H9 (cell line): Measurements from ENCODE around the gene GPR82. TPM values are rescaled to one million over a fixed set of nuclear protein-coding genes. Genes with fewer than 3 reads are reported as not detected.

ENCODE experiments used
- DNase-seq: peaks from one replicate; pipeline ENCODE4 v3.0.0-alpha.2; 2017
- H2AFZ ChIP-seq: one replicate; pipeline ENCODE4 v1.6.1; 2013; ENCODE audit warnings: mild to moderate bottlenecking, low read length, control low read depth, moderate library complexity
- H2AK5ac ChIP-seq: 2 replicates; pipeline ENCODE4 v1.6.1; 2013; ENCODE audit warnings: low read length, control low read depth, mixed read lengths; ENCODE audit not compliant: insufficient read length
- H2BK120ac ChIP-seq: one replicate; pipeline ENCODE4 v1.6.1; 2013; ENCODE audit warnings: low read depth, mild to moderate bottlenecking, low read length, control low read depth, inconsistent platforms; ENCODE audit not compliant: poor library complexity, severe bottlenecking
- H2BK12ac ChIP-seq: 2 replicates; pipeline ENCODE4 v1.6.1; 2013; ENCODE audit warnings: low read length, control low read depth, mixed read lengths, low read depth; ENCODE audit not compliant: insufficient read length
- H2BK15ac ChIP-seq: 2 replicates; pipeline ENCODE4 v1.6.1; 2013; ENCODE audit warnings: low read depth, low read length, control low read depth
- H2BK20ac ChIP-seq: one replicate; pipeline ENCODE4 v1.6.1; 2013; ENCODE audit warnings: low read depth, mild to moderate bottlenecking, low read length, control low read depth, inconsistent platforms; ENCODE audit not compliant: poor library complexity, severe bottlenecking
- H2BK5ac ChIP-seq: 2 replicates; pipeline ENCODE4 v1.6.1; 2013; ENCODE audit warnings: low read length, control low read depth, mixed read lengths; ENCODE audit not compliant: insufficient read length
- H3K14ac ChIP-seq: 2 replicates; pipeline ENCODE4 v1.6.1; 2013; ENCODE audit warnings: low read length, control low read depth; ENCODE audit not compliant: insufficient read depth
- H3K18ac ChIP-seq: 2 replicates; pipeline ENCODE4 v1.6.1; 2013; ENCODE audit warnings: low read depth, mild to moderate bottlenecking, mixed read lengths, low read length, control low read depth; ENCODE audit not compliant: insufficient read length
- H3K23ac ChIP-seq: 2 replicates; pipeline ENCODE4 v1.6.1; 2013; ENCODE audit warnings: low read length, control low read depth, mixed read lengths, low read depth; ENCODE audit not compliant: insufficient read length
- H3K23me2 ChIP-seq: 2 replicates; pipeline ENCODE4 v1.6.1; 2013; ENCODE audit warnings: low read depth, mild to moderate bottlenecking, mixed read lengths, low read length, control low read depth; ENCODE audit not compliant: insufficient read length, poor library complexity, severe bottlenecking
- H3K27ac ChIP-seq: 2 replicates; pipeline ENCODE4 v1.5.1; 2013; ENCODE audit warnings: low read length, control low read depth, mixed read lengths, low read depth; ENCODE audit not compliant: insufficient read length
- H3K27me3 ChIP-seq: 2 replicates; pipeline ENCODE4 v1.6.1; 2013; ENCODE audit warnings: low read length, control low read depth, inconsistent platforms; ENCODE audit not compliant: insufficient read depth
- H3K4ac ChIP-seq: 2 replicates; pipeline ENCODE4 v1.6.1; 2013; ENCODE audit warnings: low read depth, mild to moderate bottlenecking, control low read depth, inconsistent platforms, low read length, moderate library complexity
- H3K4me1 ChIP-seq: 2 replicates; pipeline ENCODE4 v1.6.1; 2013; ENCODE audit warnings: low read length, control low read depth, inconsistent platforms; ENCODE audit not compliant: insufficient read depth
- H3K4me2 ChIP-seq: 2 replicates; pipeline ENCODE4 v1.6.1; 2013; ENCODE audit warnings: low read length, control low read depth, mixed read lengths; ENCODE audit not compliant: insufficient read length, insufficient read depth
- H3K56ac ChIP-seq: 2 replicates; pipeline ENCODE4 v1.6.1; 2013; ENCODE audit warnings: low read depth, mild to moderate bottlenecking, mixed read lengths, low read length, control low read depth; ENCODE audit not compliant: insufficient read length
- H3K79me1 ChIP-seq: 2 replicates; pipeline ENCODE4 v1.6.1; 2013; ENCODE audit warnings: low read depth, mild to moderate bottlenecking, moderate library complexity, low read length, control low read depth, inconsistent platforms; ENCODE audit not compliant: insufficient read depth, poor library complexity, severe bottlenecking
- H3K79me2 ChIP-seq: 2 replicates; pipeline ENCODE4 v1.6.1; 2013; ENCODE audit warnings: low read length, control low read depth, inconsistent platforms; ENCODE audit not compliant: insufficient read depth
- H3K9ac ChIP-seq: 2 replicates; pipeline ENCODE4 v1.6.1; 2013; ENCODE audit warnings: low read length, control low read depth, mixed read lengths; ENCODE audit not compliant: insufficient read length; ENCODE audit errors: extremely low read depth
- H3K9me3 ChIP-seq: one replicate; pipeline ENCODE4 v1.6.1; 2013; ENCODE audit warnings: low read depth, low read length, inconsistent platforms; ENCODE audit not compliant: control insufficient read depth
- H3T11ph ChIP-seq: one replicate; pipeline ENCODE4 v1.6.1; 2013; ENCODE audit warnings: mild to moderate bottlenecking, low read length, control low read depth, inconsistent platforms
- H4K20me1 ChIP-seq: one replicate; pipeline ENCODE4 v1.6.1; 2013; ENCODE audit not compliant: control insufficient read depth, insufficient read length, insufficient read depth
- H4K5ac ChIP-seq: 2 replicates; pipeline ENCODE4 v1.6.1; 2013; ENCODE audit warnings: low read depth, mild to moderate bottlenecking, mixed read lengths, low read length, control low read depth; ENCODE audit not compliant: insufficient read length
- H4K8ac ChIP-seq: replicated peaks from 2 replicates; pipeline ENCODE4 v1.6.1; 2013; ENCODE audit warnings: low read length, control low read depth, mixed read lengths, low read depth; ENCODE audit not compliant: insufficient read length
- H4K91ac ChIP-seq: 2 replicates; pipeline ENCODE4 v1.6.1; 2013; ENCODE audit warnings: low read depth, mild to moderate bottlenecking, moderate library complexity, mixed read lengths, low read length, control low read depth; ENCODE audit not compliant: insufficient read length
- H3K27ac Mint-ChIP-seq, 3 experiments: 2 replicates in 2 of 3; 3 replicates in 1 of 3; pipeline ENCODE4 v1.8.0; 2020 to 2021; ENCODE audit warnings: mixed read lengths in 3 of 3, mild to moderate bottlenecking in 1 of 3, moderate library complexity in 1 of 3
- H3K27me3 Mint-ChIP-seq: 2 replicates; pipeline ENCODE4 v1.8.0; 2021; ENCODE audit warnings: low read depth, mild to moderate bottlenecking, moderate library complexity, mixed read lengths
- H3K36me3 Mint-ChIP-seq, 3 experiments: 2 replicates in 2 of 3; 3 replicates in 1 of 3; pipeline ENCODE4 v1.8.0; 2020 to 2021; ENCODE audit warnings: low read depth in 3 of 3, mixed read lengths in 3 of 3; ENCODE audit not compliant: insufficient read depth in 1 of 3
- H3K4me1 Mint-ChIP-seq, 2 experiments: 2 replicates each; pipeline ENCODE4 v1.8.0; 2020; ENCODE audit warnings: mixed read lengths in 2 of 2
- H3K4me3 Mint-ChIP-seq, 2 experiments: 2 replicates in 1 of 2; 3 replicates in 1 of 2; pipeline ENCODE4 v1.8.0; 2020 to 2021; ENCODE audit warnings: mild to moderate bottlenecking in 2 of 2, mixed read lengths in 2 of 2, moderate library complexity in 1 of 2
- H3K9me3 Mint-ChIP-seq, 2 experiments: 2 replicates in 1 of 2; 3 replicates in 1 of 2; pipeline ENCODE4 v1.8.0; 2020; ENCODE audit warnings: mild to moderate bottlenecking in 2 of 2, mixed read lengths in 2 of 2, moderate library complexity in 1 of 2
- CTCF ChIP-seq: fragments of 200-600 bp; sonication (generic); conservative IDR thresholded peaks from 3 replicates; pipeline ENCODE4 v1.8.0; 2021; ENCODE audit warnings: antibody characterized with exemption, mild to moderate bottlenecking
- WGBS: extraction: QIAGEN DNeasy Blood & Tissue Kit; methylation state at CpG from one replicate; pipeline ENCODE4 v1.1.7; 2013; ENCODE audit warnings: missing lambda C conversion rate, low lambda C conversion rate, mixed read lengths; ENCODE audit not compliant: insufficient read length; ENCODE audit errors: extremely low coverage; 5-methylcytosine and 5-hydroxymethylcytosine counted together
- total RNA-seq: library from RNA; stranded (reverse); gene quantifications from 2 replicates; pipeline ENCODE4 v1.2.1, GENCODE V29; 2021

The GPR82 gene
- total RNA-seq, 1 experiment from 2014 or later, result not detected

DNA sequence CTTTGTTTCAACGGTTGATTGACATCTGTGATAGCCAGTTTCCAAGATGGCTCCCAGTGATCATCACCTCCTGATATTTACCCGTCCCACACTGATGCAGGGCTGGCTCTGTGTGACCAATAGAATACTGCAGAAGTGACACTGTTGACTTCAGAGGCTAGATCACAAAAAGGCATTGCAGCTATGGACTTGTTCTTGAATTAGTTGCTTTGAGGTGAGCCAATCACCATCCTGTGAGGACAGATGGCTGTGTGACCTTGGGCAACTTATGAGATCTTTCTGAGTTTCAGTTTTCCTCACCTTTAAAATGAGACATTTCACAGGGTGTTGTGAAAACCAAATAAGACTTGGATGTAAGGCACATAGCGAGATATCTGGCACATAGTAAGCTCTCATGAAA, 1.8 kb upstream of the GPR82 start:
- peaks cover 21 to 28% (median 24%) of the 10 kb centered on the region in 3 experiments for H3K36me3 Mint-ChIP-seq
- DNase-seq, result no peak
- no peak for TF ChIP-seq CTCF
- H3K27ac Mint-ChIP-seq, result no peak overlapping the region
- H3K4me1 Mint-ChIP-seq, result peaks cover 10 to 15% of the 10 kb centered on the region in 2 experiments
- H3K56ac ChIP-seq, result no peak overlapping the region
- no peak overlapping the region for H2AFZ ChIP-seq
- H2BK120ac ChIP-seq, result no peak overlapping the region
- H3K4ac ChIP-seq, result no peak overlapping the region
- no peaks in the 10 kb centered on the region for H3K79me1 ChIP-seq
- no peak overlapping the region for H3K23ac ChIP-seq
- peaks cover 9% of the 10 kb centered on the region for H3K9me3 ChIP-seq
- no peaks in the 10 kb centered on the region for H3K79me2 ChIP-seq
- H2BK20ac ChIP-seq, result no peak overlapping the region
- no peaks in the 10 kb centered on the region for H4K20me1 ChIP-seq
- H3K14ac ChIP-seq, result no peak overlapping the region
- H3K9ac ChIP-seq, result no peak overlapping the region
- no CpG with 5 or more reads among the region's 3 CpGs for WGBS
- no peak overlapping the region for H3K18ac ChIP-seq
- H3K27me3 ChIP-seq, result no peaks in the 10 kb centered on the region
- no peak overlapping the region for H2BK12ac ChIP-seq
- H3K27me3 Mint-ChIP-seq, result no peaks in the 10 kb centered on the region; the same call in 1 of the 2 replicates
- H2AK5ac ChIP-seq, result no peak overlapping the region
- H4K91ac ChIP-seq, result no peak overlapping the region
- H3K27ac ChIP-seq, result no peak overlapping the region
- peak overlapping the region; percentile 20; the same call in 1 of the 2 replicates for H2BK15ac ChIP-seq
- no peak overlapping the region for H3K4me3 Mint-ChIP-seq
- H4K8ac ChIP-seq, result no peak overlapping the region
- peaks cover 55 to 57% of the 10 kb centered on the region in 2 experiments for H3K9me3 Mint-ChIP-seq
- H3K4me1 ChIP-seq, result peaks cover 5% of the 10 kb centered on the region; the same call in 1 of the 2 replicates
- H3K4me2 ChIP-seq, result no peak overlapping the region
- H3T11ph ChIP-seq, result no peak overlapping the region
- H2BK5ac ChIP-seq, result no peak overlapping the region
- H3K23me2 ChIP-seq, result no peaks in the 10 kb centered on the region
- H4K5ac ChIP-seq, result no peak overlapping the region
